HG03196 (cell line): ENCODE measurements around the gene TNPO1.

Experiments used
- ATAC-seq: cut with Tn5 transposase; IDR thresholded peaks from one replicate; pipeline ENCODE4 v1.9.1; 2021; ENCODE audit not compliant: unreplicated experiment

TNPO1 gene

DNA sequence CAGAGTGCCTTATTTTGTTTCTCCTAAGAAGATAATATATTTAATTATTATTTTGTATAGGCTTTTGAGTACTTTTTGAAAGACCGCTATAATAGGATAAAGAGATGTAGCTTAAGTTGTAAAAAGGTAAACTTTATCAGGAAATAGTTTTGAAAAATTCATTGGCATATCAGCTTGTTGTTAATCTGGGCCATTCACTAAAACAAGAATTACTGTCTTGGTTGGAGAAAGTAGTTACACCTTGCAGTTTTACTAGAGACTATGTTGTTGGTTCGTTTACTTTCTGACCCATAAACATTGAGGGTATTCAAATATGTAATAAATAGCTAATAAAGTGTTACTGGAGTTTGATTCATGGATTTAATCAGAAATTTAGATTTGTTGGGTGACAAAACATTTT, 33.7 kb downstream of the TNPO1 start:
- no peak for ATAC-seq

DNA sequence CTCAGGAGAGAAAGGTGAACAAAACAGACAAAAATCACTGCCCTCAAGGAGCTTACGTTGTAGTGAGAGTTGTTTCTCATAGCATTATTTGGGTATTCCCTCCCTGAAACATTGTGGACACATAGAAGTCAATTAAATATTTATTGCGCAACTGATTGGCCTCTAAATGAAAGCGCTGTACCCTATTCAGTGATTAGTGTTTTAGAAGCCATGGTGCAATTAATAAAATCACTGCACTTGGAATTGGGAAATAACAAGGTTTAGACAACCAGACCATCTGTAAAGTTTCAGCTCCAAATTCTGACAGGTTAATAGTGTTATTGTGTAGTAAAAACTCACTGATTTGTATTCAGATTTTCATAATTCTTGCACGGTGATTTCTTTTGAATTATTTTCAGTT, 35.9 kb downstream of the TNPO1 start:
- no peak for ATAC-seq

DNA sequence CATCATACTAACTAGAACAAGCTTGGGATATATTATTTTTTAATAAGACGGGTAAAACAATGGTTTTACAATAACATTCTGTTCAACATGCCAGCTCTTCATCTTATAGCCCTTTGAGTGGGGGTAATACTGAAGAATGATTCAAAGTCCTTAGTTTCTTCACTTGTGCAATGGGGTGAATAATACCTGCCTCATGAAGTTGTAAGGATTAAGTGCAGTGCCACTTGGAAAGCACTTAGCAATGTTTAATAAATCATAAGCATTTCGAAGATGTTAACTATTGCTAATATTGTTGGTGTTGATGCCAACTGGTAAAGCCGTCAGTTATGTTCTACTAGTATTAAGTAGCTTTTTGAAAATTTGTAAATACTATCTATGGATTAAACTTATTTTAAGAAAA, 38.0 kb downstream of the TNPO1 start:
- no peak for ATAC-seq

DNA sequence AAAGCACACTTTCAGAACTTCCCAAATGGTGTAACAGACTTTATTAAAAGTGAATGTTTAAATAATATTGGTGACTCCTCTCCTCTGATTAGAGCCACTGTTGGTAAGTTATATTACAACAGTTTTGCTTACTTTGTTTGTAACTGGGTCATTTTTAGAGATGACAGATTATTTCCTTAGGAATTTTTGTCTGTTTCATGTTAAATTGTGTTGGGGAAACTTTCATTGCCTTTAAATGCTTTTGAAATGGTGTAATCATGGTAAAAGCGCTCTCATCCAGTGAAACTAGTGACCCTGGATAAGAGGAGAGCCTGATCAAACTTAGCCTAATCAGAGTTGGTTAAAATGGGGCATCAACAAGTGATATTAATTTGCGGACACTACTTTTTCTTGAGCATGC, 39.4 kb downstream of the TNPO1 start:
- ATAC-seq = no peak

DNA sequence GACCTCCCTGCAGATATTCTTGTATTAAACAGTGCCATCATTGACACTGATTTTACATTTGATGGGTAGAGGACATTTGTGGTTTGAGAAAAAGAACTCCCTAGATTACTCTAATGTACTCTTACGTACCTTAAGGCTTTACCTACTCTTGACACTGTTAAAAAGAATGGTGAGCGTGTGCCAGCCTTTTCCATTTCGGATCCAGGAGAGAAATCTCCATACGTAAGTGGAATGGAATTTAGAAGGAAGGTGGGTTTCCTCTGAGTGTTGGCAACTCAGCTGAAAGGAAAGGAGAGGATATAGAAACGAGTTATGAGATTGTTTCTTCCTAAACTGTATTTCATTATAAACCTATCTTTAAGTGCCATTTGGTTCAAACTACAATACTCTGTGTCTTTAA, 40.9 kb downstream of the TNPO1 start:
- no peak for ATAC-seq

DNA sequence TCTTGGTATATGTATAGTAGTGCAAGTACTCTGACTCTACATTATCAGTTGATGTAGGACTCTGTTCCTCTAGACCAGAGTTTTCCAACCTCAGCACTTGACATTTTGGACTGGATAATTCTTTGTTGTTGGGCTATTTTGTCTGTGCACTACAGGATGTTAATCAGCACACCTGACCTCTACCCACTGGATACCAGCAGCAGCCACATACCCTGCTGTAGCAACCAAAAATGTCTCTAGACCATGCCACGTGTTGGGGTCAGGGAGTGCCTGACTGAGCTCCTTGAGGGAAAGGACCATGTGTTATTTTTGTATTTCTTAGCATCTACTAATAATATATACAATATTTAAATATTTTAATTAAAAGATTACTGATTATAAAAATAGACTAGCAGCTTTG, 42.7 kb downstream of the TNPO1 start:
- ATAC-seq = no peak

DNA sequence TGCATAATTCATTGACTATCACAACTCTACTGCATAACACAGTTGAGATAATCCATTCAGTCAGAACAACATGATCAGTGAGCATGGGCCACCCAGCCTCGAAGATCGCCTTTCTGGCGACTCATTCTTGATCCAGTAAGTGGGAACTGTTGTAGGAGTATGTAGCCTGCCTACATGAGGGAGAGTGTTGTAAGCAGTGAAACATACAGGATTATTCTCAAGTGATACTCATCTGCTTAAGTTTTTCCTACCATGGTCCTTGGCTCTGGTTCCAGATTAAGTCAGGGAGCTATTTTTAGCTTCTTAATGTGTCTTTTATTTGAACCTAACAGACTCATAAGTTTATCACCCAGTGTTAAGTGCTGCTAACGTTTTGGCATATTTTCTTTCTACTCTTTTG, 44.0 kb downstream of the TNPO1 start:
- no peak for ATAC-seq

DNA sequence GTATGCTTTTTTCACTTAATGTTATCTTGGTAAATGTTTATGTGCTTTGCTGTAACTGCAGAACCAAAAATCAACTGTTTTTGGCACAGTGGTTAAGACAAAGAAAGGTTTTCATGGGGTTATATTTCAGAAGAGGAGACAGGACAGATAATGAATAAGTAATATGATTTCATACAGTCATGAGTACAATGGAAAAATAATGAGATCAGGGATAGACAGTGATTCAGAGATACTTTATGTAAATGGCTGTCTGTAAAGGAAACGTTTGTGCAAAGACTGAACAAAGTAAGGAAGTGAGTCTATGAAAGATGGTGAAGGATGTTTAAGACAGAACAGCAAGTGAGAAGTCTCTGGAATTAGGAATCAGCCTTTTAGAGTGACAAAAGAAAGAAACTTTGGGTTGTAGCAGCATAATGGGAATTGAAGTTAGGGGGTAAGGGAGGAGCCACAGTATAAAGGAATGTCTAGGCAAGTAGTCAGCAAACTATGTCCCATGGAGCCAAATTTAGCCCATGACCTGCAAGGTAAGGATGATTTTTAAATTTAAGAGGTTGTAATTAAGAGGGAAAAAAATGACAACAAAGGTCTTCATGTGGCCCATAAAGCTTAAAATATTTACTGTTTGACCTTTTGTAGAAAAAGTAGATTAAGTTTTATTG, 55.0 kb downstream of the TNPO1 start:
- ATAC-seq = no peak

DNA sequence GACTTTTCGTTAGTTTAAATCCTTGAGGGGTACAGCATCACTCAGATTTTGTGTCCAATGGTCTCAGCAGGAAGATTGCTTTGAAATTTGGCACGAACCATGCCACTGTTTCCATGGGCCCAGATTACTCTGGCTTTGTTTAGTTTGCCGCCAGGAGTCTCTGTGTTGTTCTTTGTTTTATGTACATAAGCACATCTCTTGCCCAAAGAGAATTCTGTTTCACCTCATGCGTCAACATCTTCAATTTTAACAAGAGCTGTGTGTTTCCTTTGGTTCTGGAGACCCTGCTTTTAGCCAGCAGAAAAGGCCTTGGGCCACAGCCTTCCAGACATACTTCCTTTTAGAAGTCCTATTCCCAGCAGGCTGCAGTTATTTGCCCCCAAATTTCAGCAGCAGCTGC, 62.4 kb downstream of the TNPO1 start:
- ATAC-seq = no peak

DNA sequence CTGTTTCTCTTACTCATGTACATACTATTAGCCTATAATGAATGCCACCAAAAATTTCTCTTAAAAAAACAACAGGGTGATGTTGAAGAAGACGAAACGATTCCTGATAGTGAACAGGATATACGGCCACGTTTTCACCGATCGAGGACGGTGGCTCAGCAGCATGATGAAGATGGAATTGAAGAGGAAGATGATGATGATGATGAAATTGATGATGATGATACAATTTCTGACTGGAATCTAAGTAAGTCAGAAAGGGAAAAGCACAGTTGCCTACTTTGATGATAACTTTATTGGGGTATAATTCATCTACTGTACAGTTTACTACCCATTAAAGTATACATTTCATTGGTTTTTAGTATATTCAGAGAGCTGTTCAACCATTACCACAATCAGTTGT, 66.5 kb downstream of the TNPO1 start:
- no peak for ATAC-seq

DNA sequence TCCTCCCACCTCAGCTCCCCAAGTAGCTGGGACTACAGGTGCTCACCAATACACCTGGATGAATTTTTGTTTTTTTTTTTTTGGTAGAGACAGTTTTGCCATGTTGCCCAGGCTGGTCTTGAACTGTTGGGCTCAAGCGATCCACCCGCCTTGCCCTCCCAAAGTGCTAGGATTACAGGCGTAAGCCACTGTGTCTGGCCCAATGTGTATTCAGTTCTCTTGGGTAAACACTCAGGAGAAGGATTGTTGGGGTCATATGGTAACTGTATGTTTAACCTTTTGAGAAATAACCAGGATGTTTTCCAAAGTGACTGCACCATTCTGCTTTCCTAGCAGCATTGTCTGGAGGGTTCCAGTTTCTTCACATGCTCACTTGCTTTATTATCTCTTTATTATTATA, 67.4 kb downstream of the TNPO1 start:
- ATAC-seq = no peak

DNA sequence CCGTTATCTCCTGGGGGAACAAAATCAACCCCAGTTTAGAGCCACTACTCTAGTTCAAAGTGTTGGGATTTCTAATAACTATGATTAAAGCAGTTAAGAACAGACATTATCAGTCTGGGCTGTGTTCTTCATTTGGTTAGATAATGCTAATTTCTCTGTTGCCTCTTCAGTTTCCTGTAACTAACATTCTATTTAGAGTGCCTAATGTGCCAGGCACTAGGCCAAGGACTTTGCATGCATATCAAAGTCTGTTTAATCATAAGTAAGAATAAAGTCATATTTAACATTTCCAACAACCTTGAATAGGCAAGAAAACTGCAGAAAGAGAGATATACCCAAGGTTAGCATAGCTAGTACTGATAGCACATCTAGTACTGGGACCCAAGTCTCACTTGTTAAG, 68.4 kb downstream of the TNPO1 start:
- ATAC-seq = no peak

DNA sequence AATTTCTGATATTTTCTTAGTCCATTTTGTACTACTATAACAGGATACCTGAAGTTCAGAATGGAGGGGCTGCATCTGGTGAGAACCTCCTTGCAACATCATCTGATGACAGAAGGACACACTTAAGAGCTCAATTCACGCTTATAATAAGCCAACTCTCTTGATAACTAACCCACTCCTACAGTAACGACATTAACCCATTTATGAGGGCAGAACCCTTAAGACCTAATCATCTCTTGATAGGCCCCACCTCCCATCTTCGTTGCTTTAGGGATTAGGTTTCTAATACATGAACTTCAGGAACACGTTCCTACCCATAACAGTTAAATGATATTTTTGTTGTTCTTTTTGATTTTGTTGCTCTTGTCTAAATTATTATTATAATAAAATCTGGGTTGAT, 69.4 kb downstream of the TNPO1 start:
- no peak for ATAC-seq

DNA sequence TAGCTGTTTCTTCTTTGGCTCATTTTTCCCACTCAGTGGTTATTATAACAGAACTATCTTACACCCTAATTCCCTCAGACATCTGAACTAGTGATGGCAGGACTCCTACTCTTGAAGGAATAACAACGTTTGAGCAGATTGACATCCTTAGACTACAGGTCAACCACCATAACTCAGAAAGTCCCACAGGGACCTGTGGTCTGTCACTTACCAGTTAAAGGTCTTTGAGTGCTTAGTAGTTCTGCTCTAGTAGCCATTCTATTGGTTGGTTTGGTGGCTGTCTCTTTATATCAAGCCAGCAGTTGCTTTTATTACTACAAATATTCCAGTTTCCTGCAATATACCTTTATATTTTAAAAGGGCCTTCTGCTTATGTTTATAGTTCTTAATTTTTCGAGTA, 72.1 kb downstream of the TNPO1 start:
- ATAC-seq = no peak

DNA sequence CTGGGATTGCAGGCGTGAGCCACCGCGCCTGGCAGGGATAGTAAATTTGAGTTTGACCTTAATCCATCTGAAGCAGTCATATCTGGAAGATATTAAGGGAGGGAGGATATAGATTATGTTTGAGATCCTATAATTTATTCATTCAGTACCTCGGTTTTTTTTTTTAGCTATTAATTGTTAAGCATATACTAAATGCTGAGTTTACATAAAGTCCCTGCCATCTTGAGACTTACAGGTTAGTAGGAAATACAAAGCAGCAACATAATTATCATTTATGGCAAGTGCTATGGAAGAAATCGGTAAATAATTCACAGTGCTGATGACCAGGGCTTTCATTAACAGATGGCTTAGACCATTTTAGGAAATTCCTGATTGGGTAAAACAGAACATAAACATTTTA, 72.9 kb downstream of the TNPO1 start:
- ATAC-seq = no peak

DNA sequence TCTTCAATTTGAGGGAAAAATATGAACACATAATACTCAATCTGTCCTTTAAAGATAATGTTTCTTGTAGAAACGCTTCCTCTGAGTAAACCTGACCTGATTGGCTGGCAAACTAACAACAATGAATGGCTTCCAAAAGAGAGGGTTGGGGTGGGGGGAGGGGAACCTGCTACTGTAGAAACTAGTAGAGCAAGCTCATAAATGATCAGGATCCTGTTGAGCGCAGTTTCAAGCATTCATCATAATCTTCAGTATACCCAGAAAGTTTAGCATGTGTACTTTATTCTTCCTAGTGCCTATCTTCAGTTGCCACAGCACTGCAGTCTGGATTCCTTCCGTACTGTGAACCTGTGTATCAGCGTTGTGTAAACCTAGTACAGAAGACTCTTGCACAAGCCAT, 76.4 kb downstream of the TNPO1 start:
- no peak for ATAC-seq

DNA sequence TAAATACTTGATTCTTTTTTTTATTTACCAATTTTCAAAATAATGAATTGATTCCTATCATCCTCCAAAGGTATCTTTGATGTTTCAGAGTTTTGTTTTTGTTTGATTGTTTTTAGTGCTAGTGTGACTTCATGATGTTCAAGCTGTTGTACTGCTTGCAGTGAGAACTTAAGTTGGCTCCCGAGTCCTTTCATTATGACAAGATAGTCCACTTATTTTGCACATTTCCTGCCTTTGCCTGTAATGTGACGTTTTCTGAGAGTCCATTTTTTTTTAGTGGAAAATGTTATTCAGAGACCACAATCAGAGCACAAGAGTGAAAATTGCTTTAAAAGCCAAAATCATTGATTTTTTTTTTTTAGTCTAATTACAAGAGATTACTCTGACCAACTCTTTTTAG, 79.3 kb downstream of the TNPO1 start:
- no peak for ATAC-seq

DNA sequence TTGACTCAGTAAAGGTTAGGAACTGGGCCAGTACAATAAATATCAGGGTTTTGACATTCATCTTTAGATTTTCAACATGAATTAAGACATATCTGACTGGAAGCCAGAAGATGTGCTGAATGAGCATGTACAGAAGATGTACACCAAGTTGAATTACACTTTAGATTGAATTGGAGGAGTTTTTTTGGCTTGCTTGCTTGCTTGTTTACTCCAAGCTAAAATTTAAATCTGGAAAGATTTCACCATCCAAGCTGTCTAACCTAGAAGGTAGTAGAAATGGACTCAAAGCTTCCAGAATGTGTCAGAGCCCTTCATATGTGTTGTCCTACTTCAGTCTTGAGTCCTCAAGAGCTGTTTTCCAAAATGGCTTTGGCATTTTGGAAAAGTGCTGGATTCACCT, 90.3 kb downstream of the TNPO1 start:
- ATAC-seq = no peak

DNA sequence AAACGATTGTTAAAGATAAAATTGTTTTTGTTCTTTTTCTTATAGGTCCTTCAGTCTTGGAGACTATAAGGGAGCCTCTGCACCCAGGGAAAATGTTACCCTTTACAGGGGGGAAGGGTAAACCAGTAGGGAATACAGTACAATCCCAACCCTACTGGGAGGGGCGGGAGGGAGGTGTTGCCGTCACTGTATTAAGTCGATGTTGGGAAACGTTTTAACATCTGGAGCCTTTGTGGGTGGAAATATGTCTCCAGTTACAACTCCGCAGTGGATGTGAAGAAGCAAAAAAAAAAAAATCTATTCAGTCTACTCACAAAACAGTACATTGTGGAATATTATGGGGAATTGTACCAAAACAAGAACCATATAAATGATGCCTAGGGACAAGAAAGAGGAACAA, 92.2 kb downstream of the TNPO1 start:
- no peak for ATAC-seq

DNA sequence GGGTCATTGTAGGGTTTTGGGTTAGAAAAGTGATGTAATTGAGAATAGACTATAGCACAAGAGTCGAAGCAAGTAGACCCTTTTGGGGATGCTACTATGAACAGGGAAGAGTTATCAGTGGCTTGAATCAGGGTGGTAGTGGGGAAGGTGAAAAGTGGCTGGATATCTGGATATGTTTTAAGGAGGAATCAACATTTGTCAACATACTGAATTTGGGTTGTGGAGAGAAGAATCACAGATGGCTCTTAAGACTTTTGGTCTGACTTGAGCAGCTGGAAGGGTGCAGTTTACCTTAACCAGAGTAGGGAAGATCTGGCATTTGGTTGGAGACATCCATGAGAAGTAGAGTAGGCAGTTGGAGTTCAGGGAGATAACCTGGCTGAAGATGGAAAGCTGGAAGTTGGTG, 100.9 kb downstream of the TNPO1 start:
- ATAC-seq = no peak

DNA sequence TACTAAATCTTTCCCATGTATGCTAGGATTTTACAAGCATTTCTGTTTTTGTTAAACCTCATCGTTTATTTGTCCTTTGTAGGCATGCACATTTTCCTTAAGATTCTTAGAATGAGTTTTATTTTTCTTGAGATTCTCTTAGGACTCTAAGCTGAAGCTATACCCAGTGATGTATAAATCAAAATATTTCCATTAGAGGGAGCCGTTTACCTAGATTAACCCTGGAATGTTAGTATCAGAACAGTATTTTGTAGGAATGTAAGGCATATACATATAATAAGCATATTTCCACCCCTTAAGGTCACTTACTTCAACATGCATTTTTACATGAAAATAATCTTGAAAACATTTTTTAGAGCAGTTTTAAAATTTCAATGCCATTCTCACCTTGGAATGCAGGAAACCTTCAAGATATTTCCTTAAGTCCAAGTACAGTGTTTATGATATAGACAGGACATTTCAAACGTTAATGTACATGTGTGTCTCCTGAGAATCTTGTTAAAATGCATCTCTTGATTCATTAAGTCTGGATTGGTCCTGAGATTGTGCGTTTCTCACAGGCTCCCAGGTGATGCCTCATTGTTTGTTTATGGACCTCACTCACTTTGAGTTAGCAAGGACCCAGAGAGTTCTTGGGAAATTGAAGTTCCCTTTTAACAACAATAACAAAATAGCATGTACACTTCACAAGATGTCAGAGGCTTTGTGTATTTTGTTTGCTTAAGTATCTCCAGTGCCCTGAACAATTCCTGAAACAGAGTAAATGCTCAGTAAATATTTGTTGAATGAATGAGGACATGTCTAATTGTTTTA, 104.4 kb downstream of the TNPO1 start:
- ATAC-seq = no peak

DNA sequence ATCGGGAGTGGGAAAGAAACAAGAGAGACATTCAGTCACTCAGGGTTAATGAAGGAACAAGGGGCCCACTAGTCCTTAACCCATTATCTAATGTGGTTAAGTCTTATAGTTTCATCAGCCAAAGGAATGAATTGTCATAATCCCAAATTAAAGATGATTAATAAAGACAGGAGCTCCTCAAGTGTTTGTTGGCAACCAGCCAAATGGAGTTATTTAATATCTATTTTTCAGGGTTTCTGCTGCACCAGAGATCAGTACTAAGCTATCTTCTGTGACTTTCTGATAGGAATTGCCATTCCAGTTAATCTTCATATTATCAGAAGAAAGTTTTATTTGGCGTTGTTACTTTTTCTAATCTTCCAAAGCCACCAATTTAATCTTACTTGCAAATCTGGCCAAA, 105.4 kb downstream of the TNPO1 start:
- no peak for ATAC-seq

DNA sequence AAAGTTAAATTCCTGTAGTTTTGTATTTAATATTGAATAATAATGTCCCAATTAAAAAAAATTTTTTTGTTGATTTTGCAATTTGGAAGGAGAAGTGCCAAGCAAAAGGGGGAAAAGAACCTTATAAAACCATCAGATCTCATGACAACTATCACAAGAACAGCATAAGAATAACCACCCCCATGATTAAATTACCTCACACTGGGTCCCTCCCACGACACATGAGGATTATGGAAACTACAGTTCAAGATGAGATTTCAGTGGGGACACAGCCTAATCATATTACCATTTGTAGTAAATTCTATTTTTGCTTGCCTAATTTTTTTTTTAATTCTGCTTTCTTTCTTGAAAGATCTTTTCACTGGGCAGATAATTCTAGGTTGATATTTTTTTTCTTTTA, 106.0 kb downstream of the TNPO1 start:
- ATAC-seq = no peak
